Skin epidermis (tissue), 12 donors: ENCODE measurements around the gene OSBPL9.
A peak's percentile ranks its signal among the peaks of the same experiment; 100 is the strongest.
"Not testable (repeated sequence)": the region's sequence is repeated elsewhere in the genome, so short reads cannot be mapped to it uniquely, and the experiment has no call there.

Experiments used
- H3K27ac ChIP-seq, 21 experiments: fragments of 200-600 bp; sonication (generic) in 11 of 21; one replicate each; pipeline ENCODE4 v1.5.0; 2020; ENCODE audit warnings: mild to moderate bottlenecking in 3 of 21, inconsistent platforms in 2 of 21, moderate library complexity in 2 of 21
- H3K4me3 ChIP-seq, 7 experiments: fragments of 200-600 bp; sonication (generic) in 2 of 7; one replicate each; pipeline ENCODE4 v1.5.0; 2020; ENCODE audit warnings: inconsistent platforms in 2 of 7, mild to moderate bottlenecking in 2 of 7, moderate library complexity in 1 of 7

OSBPL9 gene

DNA sequence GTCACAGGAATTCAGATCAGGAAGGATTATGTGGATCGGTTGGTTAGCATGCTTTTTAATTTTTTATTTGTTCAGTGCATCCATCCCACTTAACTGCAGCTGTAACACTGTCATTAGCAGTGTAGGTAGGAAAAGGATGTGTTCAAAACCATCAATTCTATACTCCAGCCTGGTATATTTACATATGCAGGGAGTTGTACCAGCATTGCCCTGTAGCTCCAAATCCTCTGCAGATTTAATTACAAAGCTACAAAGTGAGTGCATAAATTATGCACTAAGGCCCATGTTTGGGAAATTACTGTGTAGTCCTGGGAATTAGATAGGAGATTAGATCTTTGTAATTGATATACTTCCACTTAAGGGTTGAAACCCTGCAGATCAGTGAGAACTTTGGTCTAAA is 15.9 kb upstream of the OSBPL9 start:
- H3K27ac ChIP-seq: no peak overlapping the region
- H3K4me3 ChIP-seq: no peak overlapping the region

DNA sequence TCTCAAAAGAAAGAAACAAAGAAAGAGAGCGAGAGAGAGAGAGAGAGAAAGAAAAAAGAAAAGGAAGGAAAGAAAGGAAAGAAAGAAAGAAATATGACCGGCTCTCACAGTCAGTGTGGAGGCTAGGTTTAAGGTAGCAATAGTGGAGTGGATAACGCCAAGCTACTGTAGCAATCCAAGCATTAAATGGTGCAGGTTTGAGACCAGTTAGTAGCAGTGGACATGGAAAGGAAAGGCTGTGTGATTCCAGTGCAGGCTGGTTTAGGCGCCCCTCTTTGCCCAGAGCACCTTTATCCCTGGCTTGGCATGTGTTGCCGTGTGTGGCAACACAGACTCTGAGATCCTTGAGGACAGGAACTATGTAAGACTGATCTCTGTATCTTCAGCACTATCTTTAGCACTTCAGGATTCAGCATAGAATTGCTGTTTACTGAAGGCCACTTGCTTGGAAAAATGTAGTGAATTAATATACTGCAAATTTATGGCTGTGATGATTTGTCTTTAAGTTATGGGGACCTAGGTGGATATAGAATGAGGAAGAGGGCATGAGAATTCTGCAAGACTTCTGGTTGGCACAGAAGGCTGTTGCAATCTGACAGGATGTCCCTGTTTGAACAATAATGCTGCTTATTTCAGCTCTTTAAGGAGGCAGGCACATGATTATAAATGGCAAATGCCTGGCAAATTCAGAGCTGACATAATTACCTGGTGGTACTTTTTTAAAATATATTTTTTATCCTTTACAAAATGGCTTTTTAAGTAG is 10.8 kb upstream of the OSBPL9 start:
- Histone ChIP-seq H3K27ac (no peak overlapping the region), H3K4me3 (no peak overlapping the region)

DNA sequence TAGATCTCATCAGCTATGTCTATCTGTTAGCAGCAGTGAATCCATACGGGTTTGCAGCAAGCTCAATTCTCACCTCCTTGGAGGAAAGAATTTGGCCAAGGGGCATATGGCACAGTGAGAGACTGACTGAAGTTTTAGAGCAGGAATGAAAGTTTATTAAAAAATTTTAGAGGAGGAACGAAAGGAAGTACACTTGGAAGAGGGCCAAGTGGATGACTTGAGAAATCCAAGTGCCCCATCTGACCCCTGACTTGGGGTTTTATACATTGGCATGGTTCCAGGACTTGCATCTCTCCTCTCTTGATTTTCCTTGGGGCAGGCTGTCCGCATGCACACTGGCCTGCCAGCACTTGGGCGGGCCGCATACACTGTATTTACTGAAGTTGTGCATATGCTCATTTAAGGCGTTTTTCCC is 9.2 kb upstream of the OSBPL9 start:
- Histone ChIP-seq H3K4me3 (no peak overlapping the region), H3K27ac (no peak overlapping the region)

DNA sequence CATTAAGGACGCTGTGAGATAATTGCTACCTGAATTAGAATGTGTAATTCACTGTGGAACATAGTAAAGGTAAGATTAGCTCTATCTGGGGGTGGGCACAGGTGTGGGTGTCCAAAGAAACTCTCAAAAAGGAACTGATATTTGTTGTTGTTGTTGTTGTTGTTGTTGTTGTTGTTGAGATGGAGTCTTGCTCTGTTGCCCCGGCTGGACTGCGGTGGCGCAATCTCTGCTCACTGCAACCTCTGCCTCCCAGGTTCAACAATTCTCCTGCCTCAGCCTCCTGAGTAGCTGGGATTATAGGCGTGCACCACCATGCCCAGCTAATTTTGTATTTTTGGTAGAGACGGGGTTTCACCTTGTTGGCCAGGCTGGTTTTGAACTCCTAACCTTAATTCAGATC is 6.8 kb upstream of the OSBPL9 start:
- H3K27ac ChIP-seq: not testable (repeated sequence)

DNA sequence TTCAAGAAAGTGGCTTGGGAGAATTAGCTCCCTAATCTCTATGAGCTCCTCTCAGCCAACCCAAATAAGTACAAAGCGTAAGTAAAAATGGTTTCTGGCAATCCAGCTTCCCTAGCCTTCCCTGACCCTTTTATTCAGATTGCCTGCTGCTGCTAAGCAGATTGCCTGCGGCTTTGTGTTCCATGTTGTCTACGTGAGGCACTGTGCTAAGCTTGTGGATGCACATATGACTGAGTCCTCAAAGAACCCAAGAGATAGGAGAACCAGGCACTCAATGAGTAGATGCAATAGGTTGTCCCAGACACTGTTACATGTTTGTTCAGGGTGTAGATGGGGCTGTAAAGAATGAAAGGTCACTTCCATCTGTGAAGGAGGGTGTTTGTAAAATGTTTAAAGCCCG is 6.3 kb upstream of the OSBPL9 start:
- no peak overlapping the region for H3K27ac ChIP-seq
- H3K4me3 ChIP-seq: no peak overlapping the region

More for the DNA sequence above, 6.8 kb upstream of the OSBPL9 start:
- H3K4me3 ChIP-seq: not testable (repeated sequence)

DNA sequence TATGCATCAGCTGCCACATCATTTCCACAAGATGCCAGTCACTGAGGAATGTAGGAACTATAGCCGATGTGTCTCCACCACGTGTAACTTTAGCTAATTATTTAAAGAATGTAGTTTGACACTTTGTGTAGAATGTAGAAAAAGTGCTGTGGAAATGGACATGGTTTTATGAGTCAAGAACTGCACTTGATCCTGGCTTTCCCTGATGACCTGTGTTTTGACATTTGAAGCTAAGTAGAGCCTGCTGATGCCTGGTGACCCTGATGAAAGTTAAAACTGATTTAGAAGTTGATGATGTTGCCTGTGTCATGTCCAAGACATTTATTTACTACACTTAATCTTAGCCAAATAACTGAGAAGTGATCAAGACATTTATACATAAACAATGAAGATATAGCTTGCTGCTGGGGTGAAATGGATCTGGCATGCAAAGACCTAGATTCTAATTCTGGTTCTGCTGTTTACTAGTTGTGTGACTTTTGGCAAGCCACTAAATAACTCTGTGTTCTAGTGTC is 4.4 kb upstream of the OSBPL9 start:
- no peak overlapping the region for H3K4me3 ChIP-seq
- no peak overlapping the region for H3K27ac ChIP-seq

DNA sequence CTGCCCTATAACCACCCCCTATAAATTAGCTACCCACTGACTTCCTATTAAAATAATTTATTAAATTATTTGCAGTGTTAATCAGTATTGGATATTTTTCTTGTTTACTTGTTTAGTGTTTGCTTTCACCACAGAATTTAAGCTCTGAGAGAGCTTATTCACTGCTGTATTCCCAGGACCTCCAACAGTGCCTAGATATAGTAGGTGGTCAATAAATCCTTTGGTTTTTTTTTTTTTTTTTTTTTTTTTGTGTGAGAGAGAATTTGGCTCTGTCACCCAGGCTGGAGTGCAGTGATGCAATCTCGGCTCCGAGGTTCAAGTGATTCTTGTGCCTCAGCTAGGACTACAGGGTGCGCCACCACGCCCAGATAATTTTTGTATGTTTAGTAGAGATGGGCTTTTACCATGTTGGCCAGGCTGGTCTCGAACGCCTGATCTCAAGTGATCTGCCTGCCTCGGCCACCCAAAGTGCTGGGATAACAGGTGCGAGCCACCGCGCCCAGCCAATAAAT is 1.1 kb upstream of the OSBPL9 start:
- no peak overlapping the region for H3K27ac ChIP-seq
- H3K4me3 ChIP-seq: no peak overlapping the region

DNA sequence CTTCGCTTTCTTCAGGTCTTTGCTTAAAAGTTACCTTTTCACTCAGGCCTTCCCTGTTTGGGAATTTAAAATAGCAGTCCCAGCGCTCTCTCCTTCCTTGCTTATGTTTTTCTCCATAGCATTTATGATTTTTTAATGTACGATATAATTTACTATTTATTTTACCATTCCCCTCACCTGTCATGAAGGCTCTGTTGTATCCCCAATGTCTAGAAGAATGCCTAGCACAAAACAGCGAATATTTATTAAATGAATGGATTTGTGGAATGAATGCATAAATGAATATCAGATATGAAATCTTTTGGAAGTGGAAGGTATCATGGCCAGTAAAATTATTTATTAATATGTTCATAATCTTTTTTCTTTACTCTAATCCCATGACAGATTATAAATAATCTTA is 402 bp upstream of the OSBPL9 start:
- peak overlapping the region in 1 of 21 experiments; percentile 78 for H3K27ac ChIP-seq

DNA sequence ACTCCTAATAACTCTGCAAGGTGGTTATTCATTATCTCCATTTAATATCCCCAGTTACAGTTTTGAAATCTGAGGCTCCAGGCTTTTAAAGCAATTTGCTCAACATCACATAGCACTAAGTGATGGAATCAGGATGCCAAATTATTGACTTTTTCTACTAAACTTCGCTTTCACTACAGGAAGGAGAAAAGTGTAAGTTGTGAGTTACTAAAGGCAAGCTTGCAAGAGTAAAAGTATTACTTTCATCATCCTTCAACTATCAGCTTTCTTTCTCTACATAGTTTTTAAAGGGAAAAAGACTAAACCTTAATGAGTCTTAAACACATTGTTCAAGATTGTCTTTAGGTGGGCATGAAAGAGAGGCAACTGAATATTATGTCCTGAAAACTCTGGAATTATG is 1.8 kb downstream of the OSBPL9 start:
- Histone ChIP-seq H3K4me3 (no peak overlapping the region), H3K27ac (no peak overlapping the region)

More for the DNA sequence above, 402 bp upstream of the OSBPL9 start:
- peak overlapping the region; percentile 69 to 92 (median 76) for H3K4me3 ChIP-seq

DNA sequence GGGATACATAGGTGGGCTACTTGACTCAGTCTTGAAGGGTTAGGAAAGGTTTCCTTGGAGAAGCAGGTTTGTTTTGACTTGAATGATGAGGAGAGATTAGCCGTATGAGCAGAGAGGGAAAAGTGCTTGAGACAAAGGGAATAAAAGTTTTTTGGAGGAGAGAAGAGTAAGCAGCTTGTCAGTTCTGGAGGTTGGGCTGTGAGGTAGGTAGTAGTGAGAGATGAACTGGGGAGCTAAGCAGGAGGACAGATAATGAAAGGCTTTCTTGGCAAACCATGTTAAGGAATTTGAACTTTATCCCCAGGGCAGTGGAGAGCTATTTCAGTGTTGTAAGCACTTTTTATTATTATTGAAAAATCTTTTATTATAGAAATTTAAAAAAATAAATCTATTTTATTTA is 3.6 kb downstream of the OSBPL9 start:
- Histone ChIP-seq H3K27ac (no peak overlapping the region), H3K4me3 (no peak overlapping the region)

DNA sequence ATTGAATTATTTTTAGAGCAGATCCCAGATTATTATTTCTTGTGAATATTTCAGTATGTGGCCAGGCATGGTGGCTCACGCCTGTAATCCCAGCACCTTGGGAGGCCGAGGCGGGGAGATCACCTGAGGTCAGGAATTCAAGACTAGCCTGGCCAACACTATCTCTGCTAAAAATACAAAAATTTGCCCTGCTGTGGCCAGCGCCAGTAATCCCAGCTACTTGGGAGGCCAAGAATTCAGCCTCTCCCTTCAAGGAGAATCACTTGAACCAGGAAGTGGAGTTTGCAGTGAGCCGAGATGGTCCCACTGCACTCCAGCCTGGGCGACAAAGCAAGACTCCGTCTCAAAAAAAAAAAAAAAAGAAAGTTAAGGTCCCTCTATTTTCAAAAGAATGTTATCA is 4.3 kb downstream of the OSBPL9 start:
- Histone ChIP-seq H3K4me3 (no peak overlapping the region), H3K27ac (no peak overlapping the region)

DNA sequence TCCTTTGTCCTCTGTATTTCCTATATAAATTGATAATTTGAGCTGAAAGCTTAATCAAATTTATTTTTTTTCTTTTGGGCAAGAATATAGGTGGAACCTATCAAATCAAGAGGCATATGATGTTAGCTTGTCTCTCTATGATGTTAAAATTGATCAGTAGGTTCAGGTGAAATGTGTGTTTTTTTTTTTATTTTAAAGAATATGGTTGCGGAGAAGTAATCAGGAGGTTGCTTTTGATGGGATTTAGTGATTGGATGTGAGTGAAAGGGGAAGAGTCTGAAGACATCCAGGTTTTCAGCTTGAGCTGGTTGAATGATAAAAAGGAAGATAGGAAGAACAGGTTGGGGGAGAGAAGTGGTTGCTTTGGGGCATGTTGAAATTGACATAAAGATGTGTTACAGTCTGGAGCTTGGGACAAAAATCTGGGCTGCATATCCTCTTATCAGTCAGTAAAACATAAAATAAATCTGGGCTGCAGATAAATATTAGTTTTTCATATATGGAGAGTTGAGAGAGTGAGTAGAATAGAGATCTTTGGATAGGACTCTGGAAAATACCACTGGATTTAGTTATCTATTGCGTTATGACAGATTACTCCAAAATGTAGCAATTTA is 5.1 kb downstream of the OSBPL9 start:
- Histone ChIP-seq H3K4me3 (no peak overlapping the region), H3K27ac (peak overlapping the region in 2 of 21 experiments; percentile 5 to 39)

DNA sequence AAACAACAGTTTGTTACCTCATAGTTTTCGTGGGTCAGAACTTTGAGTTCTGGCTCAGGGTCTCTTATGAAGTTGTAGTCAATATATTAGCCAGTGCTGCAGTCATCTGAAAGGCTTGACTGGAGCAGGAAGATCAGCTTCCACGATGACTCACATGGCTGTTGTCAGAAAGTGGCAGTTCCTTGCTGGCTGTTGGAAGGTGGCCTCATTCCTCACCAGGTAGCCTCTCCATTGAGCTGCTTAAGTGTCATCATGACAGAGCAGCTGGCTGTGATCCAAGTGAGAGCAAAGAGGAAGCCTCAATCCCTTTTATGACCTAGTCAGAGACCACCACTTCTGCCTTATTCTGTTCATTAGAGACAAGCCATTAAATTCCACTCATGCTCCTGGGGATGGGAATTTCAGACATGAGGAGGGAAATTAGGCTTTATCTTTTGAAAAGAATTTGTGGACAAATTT is 5.6 kb downstream of the OSBPL9 start:
- H3K4me3 ChIP-seq: no peak overlapping the region
- H3K27ac ChIP-seq: peak overlapping the region in 6 of 21 experiments; percentile 5 to 39 (median 16)

DNA sequence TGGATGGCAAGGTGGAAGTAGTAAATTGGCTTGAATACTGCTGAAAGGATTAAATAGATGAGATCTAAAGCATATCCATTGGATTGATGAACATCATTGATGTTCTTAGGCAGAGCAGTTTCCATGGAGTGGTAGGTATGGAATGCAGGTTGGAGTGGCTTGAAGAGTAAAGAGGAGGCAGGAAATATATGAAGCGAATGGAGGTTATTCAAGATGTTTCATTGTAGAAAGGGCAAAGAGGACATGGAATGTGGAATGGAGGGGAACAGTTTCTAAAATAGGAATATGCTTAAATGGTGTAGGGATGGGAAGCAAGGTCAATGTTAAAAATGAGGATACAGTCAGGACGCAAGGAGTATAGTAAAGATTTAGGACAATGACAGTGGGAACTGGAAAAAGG is 6.1 kb downstream of the OSBPL9 start:
- peak overlapping the region in 3 of 21 experiments; percentile 8 to 17 (median 14) for H3K27ac ChIP-seq
- H3K4me3 ChIP-seq: no peak overlapping the region

DNA sequence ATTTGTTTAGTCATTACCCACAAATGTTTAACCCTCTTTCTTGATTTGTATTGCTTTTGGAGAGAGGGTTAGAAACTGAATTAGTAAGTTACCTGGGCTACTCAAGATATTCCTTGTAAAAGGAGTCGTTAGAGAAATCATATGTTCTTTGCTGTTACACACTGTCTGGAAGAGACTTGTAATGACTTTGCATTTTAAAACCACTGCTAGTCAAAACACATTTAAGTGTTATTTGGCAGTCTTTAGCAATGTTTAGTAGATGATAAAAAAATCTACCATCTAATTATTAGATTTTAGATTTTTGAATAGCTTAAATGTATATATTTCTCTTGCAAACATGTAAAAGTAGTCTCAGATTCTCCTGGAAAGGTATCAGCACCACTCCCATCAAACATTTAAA is 6.6 kb downstream of the OSBPL9 start:
- H3K27ac ChIP-seq: no peak overlapping the region
- H3K4me3 ChIP-seq: no peak overlapping the region

DNA sequence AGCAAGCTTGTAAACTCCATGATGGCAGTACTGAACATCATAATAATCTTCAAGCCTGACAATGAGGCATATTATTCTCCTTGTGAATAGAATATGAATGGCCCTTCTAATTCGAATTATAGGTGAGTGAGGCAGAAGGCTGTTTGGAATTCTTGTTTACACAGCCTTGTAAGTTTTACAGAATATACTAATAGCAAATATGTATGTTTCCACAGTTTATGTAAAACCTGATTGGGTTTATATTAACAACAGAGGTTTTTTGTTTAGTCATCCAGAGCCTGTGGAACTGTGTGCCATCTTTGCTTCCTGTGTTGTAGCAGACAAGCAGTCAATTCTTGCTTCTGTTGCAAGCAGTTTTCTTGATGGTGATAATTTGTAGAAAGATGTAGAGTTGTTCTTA is 8.0 kb downstream of the OSBPL9 start:
- H3K4me3 ChIP-seq: no peak overlapping the region
- no peak overlapping the region for H3K27ac ChIP-seq

DNA sequence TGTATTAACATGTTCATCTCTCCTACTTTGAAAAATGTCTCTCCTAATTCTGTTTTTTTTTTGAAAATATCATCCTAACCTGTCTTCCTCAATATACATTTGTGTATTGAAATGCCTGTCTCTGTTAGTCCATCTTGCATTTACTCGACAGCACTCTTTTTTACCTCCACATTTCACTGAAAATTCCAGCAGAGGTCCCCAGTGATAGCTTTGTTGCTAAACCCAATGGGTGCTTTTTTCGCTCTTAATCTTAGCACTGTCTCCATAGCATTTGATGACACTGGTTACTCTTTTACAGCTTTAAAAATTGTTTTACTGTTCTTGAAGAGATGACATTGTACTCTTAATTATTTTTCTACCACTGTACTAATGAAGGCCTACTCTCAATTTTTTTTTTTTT is 10.8 kb downstream of the OSBPL9 start:
- Histone ChIP-seq H3K27ac (no peak overlapping the region), H3K4me3 (no peak overlapping the region)

DNA sequence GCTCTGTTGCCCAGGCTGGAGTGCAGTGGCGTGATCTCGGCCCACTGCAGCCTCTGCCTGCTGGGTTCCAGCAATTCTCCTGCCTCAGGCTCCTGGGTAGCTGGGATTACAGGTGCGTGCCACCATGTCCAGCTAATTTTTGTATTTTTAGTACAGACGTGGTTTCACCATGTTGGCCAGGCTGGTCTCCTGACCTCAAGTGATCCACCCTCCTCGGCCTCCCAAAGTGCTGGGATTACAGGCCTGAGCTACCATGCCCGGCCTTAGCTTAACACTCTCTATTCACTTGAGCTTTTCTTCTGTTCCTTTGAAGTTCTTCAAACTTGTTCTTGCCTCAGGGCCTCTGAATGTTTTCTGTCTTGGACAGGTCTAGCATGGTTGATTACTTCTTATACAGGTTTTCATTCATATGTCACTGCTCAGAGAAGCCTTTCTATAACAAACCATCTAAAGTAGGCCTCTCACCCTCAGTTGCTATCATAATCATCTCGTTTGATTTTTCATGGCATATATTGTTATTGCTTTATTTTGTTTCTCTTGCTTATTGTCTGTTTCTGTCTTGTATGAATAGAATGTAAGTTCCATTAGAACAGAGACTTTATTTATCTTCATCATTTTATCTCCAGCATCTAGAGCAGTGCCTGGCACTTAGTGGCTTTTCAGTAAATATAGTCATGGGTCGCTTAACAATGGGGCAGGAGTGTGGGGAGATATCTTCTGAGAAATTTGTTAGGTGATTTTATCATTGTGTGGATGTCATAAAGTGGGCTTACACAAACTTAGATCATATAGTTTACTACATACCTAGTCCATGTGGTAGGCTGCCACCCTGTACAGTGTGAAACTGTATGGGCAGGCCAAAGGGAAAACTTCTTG is 12.1 kb downstream of the OSBPL9 start:
- Histone ChIP-seq H3K4me3 (no peak overlapping the region), H3K27ac (peak overlapping the region in 1 of 21 experiments; percentile 11)

DNA sequence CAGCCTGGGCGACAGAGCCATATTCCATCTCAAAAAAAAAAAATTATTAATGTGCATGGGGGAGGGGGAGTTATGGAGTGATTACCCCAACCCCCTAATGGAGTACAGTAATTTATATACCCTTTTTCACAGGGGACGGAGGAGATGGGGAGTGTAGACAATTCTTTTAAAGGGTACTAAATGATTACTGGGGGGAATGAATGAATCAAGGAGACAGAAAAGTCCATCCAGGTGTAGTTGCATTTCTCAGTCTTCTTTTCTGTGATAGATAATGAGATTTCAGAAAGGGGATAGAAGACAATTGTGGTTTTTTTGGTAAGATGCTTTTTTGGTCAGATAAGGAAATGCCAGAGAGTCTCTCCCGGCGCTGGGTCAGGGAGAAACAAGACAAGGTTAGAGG is 13.0 kb downstream of the OSBPL9 start:
- Histone ChIP-seq H3K27ac (no peak overlapping the region), H3K4me3 (no peak overlapping the region)

DNA sequence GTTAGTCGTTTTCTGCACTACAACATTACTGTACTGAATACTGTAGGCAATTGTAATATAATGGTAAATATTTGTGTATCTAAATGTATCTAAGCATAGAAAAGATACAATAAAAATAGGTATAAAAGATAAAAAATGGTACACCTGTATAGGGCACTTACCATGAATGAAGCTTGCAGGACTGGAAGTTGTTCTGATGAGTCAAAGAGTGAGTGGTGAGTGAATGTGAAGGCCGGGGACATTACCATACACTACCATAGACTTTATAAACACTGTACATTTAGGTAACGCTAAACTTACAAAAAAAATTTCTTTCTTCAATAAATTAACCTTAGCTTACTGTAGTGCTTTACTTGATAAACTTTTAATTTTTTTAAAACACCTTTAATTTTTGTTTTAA is 13.5 kb downstream of the OSBPL9 start:
- Histone ChIP-seq H3K4me3 (no peak overlapping the region), H3K27ac (no peak overlapping the region)
